ENCODE results near the gene BUD31. TPM values are rescaled to one million over a fixed set of nuclear protein-coding genes. Genes with fewer than 3 reads are reported as not detected.

The BUD31 gene
- 74.9 and 78.9 TPM in 2 replicates for total RNA-seq (2014; rRNA removed; shearing (Covaris generic))

DNA sequence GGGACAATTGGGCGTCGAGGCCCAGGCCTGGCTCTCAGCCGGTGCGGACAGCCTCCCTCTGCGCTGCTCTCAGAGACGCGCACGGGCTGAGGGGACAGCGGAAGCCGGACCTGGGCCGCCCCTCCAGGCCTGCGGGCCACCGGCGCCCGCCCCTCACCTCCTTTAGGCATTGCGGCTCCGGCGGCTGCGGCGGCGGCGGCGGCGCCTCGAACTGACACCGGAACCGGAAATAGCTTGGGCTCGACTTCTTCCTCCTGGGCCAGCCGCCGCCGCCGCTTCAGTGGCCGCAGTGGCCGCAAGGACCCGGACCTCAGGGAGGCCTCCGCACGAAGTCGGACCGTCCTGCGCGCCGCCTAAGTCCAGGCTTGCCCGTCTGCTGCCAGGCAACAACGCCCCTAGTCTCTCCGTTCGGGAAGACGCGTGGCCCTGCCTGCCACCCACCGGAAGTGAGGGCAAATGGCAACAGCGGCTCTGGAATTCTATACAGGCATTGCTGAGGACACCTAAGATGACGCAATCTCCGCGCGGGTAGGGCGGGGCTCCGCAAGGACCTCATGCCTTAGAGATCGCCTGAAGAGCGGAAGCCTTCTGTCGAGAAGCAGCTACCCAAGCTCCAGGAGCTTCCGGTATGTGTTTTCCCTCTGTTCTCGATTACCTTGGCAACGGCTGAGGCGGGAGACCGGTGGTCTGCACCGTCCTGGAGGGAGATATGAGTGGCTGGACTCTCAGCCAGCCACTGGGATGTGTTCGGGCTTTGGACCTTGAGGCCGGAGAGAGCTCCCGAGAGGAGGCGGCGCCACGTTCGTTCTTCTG is at the start of gene BUD31, which contains the start of gene PDAP1:
Gene BUD31 (plus strand): TSS at position 591 of the 813 bp plus-strand sequence. CDS start 2,124 bp downstream, outside the sequence.
Gene PDAP1 (minus strand): TSS at position 219 of the 813 bp plus-strand sequence. CDS start 49 bp downstream, at position 170.
- DNase-seq: peak; percentile 97
- Histone ChIP-seq H3K4me3 (ENCODE audit: insufficient read depth, low read depth, low read length) (peak within 1 kb of the TSS; percentile 99), H3K27me3 (ENCODE audit: control insufficient read depth, insufficient read depth, low read length) (no peaks in the 10 kb centered on the region), H3K36me3 (replicated peaks; ENCODE audit: control insufficient read depth, insufficient read depth, low read length) (peaks cover 28% of the 10 kb centered on the region)

DNA sequence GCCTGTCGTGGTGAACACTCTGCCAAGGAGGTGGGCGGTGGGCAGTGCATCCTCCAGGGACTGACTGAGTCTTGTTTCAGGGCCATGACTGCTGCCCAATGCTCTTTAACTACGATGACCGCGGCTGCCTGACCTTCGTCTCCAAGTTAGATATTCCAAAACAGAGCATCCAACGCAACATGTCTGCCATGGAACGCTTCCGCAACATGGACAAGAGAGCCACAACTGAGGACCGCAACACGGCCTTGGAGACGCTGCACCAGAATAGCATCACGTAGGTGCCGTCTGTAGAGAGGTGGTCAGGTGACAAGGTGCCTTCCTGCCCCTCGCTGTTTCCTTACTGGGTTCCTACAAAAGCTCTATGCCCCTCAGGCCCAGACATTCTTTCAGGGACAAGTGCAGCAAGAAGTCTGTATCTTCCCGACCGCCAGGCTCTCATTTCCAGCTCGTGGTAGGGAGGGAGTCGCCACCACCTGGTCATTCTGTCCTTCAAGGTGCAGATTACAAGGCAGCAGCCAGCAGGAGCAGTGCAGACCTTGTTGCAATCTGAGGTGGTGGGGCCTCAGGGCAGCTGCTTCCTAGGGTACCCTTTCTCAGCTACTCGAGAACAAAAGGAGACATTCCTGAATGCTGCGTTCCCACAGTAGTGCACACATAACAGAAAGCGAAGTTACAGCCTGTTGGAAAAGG is 49.2 kb upstream of the BUD31 start:
- peak; percentile 73 for DNase-seq
- Histone ChIP-seq H3K4me3 (ENCODE audit: insufficient read depth, low read depth, low read length) (no peak overlapping the region), H3K36me3 (replicated peaks; ENCODE audit: control insufficient read depth, insufficient read depth, low read length) (peaks cover 15% of the 10 kb centered on the region), H3K27me3 (ENCODE audit: control insufficient read depth, insufficient read depth, low read length) (no peaks in the 10 kb centered on the region)

DNA sequence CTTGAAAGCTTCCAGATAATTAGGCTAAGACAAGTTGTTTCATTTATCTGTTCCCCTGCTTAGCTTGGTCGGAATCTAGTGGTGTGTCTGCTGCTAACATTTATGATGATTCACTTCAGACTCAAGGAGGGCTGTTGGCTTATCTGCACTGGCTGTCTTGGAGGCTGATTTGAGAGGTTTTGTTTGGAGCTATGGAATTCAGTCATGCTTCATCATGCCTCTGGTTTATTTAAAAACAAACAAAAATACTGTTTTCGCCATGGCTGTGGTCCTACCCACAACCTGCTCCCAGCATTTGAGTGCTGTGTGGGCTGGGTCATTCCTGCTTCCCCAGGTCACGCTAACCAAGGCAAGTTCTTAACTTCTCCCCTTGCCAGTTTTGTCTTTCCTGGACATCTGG is 46.0 kb upstream of the BUD31 start:
- H3K27me3 ChIP-seq (ENCODE audit: control insufficient read depth, insufficient read depth, low read length): no peaks in the 10 kb centered on the region
- peaks cover 16% of the 10 kb centered on the region for H3K36me3 ChIP-seq (replicated peaks; ENCODE audit: control insufficient read depth, insufficient read depth, low read length)
- H3K4me3 ChIP-seq (ENCODE audit: insufficient read depth, low read depth, low read length): no peak overlapping the region
- no peak for DNase-seq

DNA sequence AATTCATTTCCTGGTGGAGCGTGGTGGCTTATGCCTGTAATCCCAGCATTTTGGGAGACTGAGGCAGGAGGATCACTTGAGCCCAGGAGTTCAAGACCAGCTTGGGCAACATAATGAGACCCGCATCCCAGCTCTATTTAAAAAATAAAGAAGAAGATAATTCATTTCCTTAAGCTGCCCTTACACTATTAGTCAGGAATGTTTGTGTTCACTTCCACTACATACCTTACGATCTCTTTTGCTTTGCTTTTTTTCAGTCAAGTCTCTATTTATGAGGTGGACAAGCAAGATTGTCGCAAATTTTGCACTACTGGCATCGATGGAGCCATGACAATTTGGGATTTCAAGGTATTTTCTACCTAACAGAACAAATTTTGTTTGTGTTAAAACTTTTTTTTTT is 45.5 kb upstream of the BUD31 start:
- Histone ChIP-seq H3K4me3 (ENCODE audit: insufficient read depth, low read depth, low read length) (no peak overlapping the region), H3K27me3 (ENCODE audit: control insufficient read depth, insufficient read depth, low read length) (no peaks in the 10 kb centered on the region), H3K36me3 (replicated peaks; ENCODE audit: control insufficient read depth, insufficient read depth, low read length) (peaks cover 13% of the 10 kb centered on the region)
- no peak for DNase-seq

DNA sequence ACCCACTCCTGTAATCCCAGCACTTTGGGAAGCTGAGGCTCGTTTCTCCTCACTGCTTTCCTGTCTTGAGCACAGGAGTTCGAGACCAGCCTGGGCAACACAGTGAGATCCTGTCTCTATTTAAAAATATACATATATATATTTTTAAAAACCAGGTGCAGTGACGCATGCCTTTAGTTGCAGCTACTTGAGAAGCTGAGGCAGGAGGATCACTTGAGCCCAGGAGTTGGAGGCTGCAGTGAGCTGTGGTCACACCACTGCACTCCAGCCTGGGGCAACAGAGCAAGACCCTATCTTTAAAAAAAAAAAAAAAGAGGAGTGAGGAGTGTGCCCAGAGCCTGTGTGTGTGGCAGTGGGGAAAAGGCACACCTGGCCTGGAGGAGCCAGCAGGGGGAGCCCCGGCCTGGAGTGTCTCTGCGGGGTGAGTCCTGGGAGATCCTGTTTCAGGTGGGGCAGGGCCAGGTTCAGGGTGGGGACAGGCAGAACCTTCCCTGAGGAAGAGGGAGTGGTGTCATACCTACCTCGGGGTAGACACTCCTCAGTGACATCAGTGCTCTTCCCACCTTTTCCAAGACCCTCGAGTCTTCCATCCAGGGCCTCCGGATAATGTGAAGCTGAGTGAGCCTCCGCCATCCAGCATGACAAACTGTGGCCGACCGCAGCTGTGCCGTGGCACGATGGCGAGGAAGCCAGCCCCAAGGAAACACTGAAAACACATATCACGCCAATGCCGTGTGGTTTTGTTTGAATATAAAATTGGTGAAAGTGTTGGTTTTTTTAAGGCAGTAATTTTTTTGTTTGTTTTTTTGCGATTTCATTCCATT is 43.2 kb upstream of the BUD31 start:
- Histone ChIP-seq H3K27me3 (ENCODE audit: control insufficient read depth, insufficient read depth, low read length) (no peaks in the 10 kb centered on the region), H3K36me3 (replicated peaks; ENCODE audit: control insufficient read depth, insufficient read depth, low read length) (peaks cover 6% of the 10 kb centered on the region), H3K4me3 (ENCODE audit: insufficient read depth, low read depth, low read length) (no peak overlapping the region)
- DNase-seq: peak; percentile 92

DNA sequence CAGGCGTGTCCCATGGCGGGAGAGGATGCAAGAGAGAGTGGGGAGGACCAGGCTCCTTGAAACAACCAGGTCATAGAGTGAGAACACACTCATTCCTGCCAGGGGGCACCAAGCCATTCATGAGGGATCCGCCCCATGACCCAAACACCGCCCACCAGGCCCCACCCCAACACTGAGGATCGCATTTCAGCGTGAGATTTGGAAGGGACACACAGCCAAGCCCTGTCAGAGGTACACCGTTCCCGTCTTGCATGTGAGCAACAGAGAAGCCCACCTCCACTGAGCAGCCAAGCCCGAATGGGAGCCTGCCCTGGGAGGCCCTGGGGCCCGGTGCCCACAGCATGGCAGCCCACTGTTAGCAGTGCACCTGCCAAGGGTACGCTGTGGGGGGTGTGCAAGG is 42.1 kb upstream of the BUD31 start:
- no peaks in the 10 kb centered on the region for H3K27me3 ChIP-seq (ENCODE audit: control insufficient read depth, insufficient read depth, low read length)
- H3K4me3 ChIP-seq (ENCODE audit: insufficient read depth, low read depth, low read length): no peak overlapping the region
- H3K36me3 ChIP-seq (replicated peaks; ENCODE audit: control insufficient read depth, insufficient read depth, low read length): peaks cover 6% of the 10 kb centered on the region
- DNase-seq: peak; percentile 66

DNA sequence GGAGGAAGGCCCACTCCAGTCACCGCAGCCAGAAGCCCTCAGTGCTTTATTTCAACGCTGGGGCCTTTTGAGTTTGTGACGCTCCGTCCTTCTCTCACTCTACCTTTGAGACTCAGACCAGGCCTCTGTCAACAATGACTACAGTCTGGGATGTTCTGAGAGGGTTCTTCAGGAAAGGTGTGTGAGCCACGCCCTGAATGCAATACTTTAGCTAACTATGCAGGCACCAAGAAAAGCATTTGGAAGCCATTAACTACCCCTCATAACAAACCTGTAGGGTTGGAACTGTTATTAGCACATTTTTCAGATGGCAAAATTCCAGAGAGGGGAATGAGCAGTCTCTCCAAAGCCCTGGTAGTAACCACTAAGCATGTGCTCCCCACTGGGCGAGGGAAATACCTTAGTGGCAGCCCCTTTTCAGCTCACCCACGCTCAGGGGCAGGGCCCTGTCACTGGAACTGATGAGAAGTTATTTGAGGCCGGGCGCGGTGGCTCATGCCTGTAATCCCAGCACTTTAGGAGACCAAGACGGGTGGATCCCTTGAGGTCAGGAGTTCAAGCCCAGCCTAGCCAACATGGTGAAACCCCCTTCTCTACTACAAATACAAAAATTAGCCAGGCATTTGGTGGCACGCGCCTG is 39.9 kb upstream of the BUD31 start:
- H3K36me3 ChIP-seq (replicated peaks; ENCODE audit: control insufficient read depth, insufficient read depth, low read length): peaks cover 4% of the 10 kb centered on the region
- H3K4me3 ChIP-seq (ENCODE audit: insufficient read depth, low read depth, low read length): no peak overlapping the region
- DNase-seq: no peak
- no peaks in the 10 kb centered on the region; the same call in 1 of the 2 replicates for H3K27me3 ChIP-seq (ENCODE audit: control insufficient read depth, insufficient read depth, low read length)

DNA sequence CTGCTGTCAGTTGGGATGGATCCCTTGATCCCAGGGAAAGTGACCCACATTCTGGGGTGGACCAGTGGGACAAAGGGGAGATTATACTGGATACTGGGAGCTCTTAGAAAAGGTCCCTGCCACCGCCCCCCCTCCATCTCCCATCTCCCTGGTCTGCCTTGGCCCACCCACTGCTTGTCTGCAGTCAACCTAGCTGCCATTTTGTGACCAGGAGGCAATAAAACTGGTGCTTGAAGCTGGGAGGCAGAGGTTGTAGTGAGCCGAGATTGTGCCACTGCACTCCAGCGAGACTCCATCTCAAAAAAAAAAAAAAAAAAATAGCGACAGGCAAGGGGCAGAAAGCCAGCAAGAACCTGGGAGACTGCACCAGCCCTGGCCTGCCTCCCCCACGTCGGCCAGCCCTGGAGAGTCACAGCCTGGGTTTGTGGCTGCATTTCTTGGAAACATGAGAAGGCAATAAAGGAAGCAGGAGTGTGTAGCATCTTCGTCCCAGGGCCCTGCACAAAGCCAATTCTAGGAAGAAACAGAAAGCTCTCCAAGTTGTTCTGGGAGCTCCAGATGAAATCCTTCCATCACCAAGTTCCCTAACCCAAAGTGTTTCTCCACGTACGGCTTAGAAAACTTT is 38.9 kb upstream of the BUD31 start:
- no peaks in the 10 kb centered on the region; the same call in 1 of the 2 replicates for H3K27me3 ChIP-seq (ENCODE audit: control insufficient read depth, insufficient read depth, low read length)
- no peak overlapping the region for H3K4me3 ChIP-seq (ENCODE audit: insufficient read depth, low read depth, low read length)
- peak; percentile 19 for DNase-seq
- peaks cover 2% of the 10 kb centered on the region for H3K36me3 ChIP-seq (replicated peaks; ENCODE audit: control insufficient read depth, insufficient read depth, low read length)

DNA sequence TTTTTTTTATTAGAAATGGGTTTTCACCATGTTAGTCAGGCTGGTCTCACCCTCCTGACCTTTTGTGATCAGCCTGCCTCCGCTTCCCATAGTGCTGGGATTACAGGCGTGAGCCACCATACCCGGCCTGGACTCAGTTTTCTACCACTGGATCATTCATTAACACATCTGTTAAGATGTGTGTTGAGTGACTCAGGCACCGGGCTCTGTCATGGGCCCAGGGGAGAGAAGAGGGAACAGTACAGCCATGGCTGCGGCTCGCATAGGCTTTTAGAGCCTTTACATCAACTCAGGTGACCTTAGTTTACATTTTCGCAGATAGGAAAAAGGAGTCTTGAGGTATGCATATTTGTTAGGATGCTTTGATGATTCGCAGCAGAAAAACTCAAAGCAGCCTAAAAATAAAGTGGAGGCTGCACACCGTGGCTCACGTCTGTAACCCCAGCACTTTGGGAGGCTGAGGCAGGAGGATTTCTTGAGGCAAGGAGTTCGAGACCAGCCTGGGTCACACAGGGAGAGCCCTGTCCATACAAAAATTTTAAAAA is 37.3 kb upstream of the BUD31 start:
- Histone ChIP-seq H3K27me3 (ENCODE audit: control insufficient read depth, insufficient read depth, low read length) (no peaks in the 10 kb centered on the region; the same call in 1 of the 2 replicates), H3K36me3 (replicated peaks; ENCODE audit: control insufficient read depth, insufficient read depth, low read length) (peaks cover 1% of the 10 kb centered on the region), H3K4me3 (ENCODE audit: insufficient read depth, low read depth, low read length) (no peak overlapping the region)
- no peak for DNase-seq

DNA sequence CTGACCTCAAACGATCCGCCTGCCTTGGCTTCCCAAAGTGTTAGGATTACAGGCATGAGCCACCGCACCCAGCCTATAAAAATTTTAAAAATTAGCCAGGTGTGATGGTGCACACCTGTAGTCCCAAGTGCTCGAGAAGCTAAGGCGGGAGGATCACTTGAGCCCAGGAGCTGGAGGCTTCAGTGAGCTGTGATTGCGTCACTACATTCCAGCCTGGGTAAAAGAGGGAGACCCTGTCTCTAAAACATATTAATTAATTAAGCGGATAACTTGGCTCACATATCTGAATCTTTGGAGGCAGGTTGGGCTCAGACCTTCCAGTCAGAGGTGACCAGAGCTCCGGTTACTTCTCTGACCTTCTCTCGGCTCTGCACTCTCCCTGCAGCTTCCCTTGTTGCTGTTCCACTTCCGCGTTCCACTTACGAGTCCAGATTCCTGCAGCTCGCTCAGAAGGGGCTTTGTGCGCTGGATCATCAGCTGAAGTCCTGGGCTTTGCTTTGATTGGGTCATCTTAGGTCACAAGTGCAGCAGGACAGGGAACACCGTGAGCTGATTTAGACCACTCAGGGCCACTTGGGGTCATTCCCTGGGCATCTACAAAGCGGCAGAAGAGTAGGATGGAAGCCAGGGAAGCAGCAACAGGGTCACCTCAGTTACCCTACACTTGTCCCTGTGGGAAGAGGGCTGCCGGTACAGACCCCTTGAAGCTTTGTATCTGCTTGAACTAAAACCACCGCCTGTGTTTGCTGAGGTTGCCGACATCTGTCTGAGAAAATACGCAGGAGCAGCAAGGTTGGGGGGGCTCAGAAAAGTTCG is 36.3 kb upstream of the BUD31 start:
- H3K36me3 ChIP-seq (replicated peaks; ENCODE audit: control insufficient read depth, insufficient read depth, low read length): no peaks in the 10 kb centered on the region
- H3K4me3 ChIP-seq (ENCODE audit: insufficient read depth, low read depth, low read length): no peak overlapping the region
- DNase-seq: peak; percentile 35
- no peaks in the 10 kb centered on the region; the same call in 1 of the 2 replicates for H3K27me3 ChIP-seq (ENCODE audit: control insufficient read depth, insufficient read depth, low read length)

DNA sequence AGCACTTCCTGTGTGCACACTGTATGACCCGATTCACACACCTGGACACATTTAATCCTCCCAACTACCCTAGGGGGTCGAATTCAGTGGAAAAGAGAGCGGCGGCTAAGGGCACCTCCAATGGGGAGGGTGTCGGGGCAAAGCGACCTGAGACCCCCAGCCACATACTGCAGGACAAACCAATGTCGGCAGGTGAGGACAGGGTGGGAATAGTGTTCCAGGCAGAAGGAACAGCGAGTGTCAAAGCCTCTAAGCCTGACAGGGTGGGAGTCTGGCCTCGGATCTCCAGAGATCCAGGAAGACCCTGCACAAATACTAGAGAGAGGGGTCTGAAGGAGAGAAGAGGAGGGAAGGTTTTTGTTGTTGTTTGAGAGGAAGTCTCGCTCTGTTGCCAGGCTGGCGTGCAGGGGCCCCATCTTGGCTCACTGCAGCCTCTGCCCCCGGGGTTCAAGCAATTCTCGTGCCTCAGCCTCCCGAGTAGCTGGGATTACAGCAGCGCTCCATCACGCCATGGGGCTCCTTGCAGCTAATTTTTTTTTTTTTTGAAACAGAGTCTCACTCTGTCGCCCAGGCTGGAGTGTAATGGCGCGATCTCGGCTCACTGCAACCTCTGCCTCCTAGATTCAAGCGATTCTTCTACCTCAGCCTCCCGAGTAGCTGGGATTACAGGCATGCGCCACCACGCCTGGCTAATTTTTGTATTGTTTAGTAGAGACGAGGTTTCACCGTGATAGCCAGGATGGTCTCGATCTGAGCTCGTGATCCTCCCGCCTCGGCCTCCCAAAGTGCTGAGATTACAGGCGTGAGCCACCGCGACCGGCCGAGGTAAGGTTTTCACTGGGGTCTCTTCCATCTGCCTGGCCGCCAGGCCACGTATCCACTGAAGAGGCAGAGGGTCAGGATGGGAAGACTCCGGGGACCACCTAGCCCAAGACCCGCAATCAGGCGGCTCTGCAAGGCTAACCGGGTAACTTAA is 35.4 kb upstream of the BUD31 start:
- H3K27me3 ChIP-seq (ENCODE audit: control insufficient read depth, insufficient read depth, low read length): no peaks in the 10 kb centered on the region; the same call in 1 of the 2 replicates
- H3K36me3 ChIP-seq (replicated peaks; ENCODE audit: control insufficient read depth, insufficient read depth, low read length): no peaks in the 10 kb centered on the region
- DNase-seq: peak; percentile 25
- H3K4me3 ChIP-seq (ENCODE audit: insufficient read depth, low read depth, low read length): peak overlapping the region; percentile 95
